GM12874 (cell line): ENCODE data around the gene IGF1R.

Experiments
- TF ChIP-seq, protein P1 (sequence below): IDR thresholded peaks from 2 replicates; pipeline ENCODE4 v1.5.1; 2011; ENCODE audit warnings: low read depth, mild to moderate bottlenecking, control low read depth, low read length, moderate library complexity; ENCODE audit not compliant: insufficient read depth

IGF1R gene

DNA sequence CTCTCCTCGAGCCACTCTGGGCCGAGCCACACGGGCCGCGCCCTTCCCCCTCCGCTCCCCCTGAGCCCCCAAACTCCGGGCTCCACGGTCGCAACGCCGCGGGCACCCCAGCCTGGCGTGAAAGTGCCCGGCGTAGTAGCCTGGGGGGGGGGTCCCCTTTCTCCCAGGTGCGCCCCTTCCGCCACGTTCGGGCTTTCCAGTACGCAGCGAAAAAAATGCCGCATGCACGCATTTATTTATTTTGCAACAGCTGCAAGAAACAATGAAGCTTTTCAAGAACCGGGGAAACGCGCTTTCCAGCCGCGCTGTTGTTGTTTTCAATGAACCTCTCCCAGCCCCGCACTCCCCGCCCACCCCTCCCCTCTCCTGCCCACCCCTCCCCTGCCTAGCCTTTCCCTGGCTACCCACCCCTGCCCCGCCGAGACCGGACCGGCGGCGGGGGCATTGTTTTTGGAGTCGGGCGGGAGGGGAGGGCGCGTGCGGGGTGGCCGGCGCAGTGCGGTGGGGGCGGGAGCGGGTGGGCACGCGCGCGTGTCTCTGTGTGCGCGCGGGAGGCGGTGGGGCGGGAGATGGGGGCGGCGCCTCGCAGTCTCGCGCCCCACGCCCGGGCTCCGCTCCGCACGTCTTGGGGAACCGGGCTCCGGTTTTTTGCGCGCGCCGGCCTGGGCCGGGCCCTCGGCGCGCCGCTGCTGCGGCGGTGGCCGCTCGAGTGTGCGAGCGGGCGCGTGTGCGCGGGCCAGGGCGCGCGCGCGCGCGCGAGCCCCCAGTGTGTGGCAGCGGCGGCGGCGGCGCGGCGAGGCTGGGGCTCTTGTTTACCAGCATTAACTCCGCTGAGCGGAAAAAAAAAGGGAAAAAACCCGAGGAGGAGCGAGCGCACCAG lies at the start of gene IGF1R:
IGF1R (plus strand) TSS at position 766 of the 880 bp plus-strand sequence. CDS start 1,043 bp downstream, outside the sequence.
- TF ChIP-seq, protein P1, sequence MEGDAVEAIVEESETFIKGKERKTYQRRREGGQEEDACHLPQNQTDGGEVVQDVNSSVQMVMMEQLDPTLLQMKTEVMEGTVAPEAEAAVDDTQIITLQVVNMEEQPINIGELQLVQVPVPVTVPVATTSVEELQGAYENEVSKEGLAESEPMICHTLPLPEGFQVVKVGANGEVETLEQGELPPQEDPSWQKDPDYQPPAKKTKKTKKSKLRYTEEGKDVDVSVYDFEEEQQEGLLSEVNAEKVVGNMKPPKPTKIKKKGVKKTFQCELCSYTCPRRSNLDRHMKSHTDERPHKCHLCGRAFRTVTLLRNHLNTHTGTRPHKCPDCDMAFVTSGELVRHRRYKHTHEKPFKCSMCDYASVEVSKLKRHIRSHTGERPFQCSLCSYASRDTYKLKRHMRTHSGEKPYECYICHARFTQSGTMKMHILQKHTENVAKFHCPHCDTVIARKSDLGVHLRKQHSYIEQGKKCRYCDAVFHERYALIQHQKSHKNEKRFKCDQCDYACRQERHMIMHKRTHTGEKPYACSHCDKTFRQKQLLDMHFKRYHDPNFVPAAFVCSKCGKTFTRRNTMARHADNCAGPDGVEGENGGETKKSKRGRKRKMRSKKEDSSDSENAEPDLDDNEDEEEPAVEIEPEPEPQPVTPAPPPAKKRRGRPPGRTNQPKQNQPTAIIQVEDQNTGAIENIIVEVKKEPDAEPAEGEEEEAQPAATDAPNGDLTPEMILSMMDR = no peak

DNA sequence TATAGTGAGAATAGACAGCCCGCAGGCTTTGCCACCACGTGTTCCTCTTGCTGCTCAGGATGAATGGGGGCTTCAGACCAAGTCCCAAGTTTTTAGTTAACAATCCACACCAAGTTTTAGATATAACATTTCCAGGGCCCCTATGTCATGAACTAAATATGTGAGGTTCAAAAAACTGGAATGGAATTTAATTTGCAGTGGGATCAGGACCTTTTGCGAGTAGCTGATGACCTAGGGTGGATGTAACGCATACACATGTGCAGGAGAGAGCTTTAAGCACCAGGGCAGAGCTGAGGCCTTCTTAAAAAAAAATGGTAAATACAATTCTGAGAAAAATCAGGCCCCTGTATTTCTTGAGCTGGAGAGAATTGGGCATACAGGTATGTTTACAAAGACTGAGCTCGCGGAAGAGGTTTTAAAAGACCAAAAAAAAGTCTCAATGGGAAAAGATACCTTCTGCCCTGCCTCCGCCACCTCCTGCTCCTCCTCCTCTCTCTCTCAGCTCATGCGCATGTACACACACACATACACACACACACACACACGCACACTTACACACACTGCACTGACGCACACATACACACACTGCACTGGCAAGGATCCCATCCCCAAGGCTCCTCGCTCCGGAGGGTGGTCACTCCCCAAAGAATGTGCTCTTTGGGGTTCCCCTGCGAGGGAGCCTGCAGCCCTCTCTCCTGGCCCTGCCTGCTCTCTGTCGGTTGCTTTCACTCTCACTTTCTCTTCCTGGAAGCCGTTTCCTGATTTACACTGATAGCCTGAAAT lies 48.2 kb upstream of the IGF1R start:
- TF ChIP-seq, protein P1 = no peak

DNA sequence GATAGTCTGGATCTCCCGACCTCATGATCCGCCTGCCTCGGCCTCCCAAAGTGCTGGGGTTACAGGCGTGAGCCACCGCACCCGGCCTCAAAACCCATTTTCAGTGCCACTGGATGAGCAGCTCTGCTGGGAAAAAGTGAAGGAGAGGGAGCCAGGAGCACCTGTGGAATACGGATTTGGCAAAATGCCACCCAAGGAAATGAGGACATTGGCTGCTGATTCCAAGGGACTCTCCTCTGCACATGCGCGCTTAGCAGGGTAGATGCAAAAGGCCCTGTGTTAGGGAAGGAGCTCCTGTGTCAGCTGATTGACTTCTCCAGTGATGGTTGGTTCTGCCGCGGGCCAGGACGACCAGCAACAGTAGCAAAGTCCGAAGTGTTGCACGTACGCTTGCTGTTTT lies 43.4 kb upstream of the IGF1R start:
- TF ChIP-seq, protein P1 = no peak

DNA sequence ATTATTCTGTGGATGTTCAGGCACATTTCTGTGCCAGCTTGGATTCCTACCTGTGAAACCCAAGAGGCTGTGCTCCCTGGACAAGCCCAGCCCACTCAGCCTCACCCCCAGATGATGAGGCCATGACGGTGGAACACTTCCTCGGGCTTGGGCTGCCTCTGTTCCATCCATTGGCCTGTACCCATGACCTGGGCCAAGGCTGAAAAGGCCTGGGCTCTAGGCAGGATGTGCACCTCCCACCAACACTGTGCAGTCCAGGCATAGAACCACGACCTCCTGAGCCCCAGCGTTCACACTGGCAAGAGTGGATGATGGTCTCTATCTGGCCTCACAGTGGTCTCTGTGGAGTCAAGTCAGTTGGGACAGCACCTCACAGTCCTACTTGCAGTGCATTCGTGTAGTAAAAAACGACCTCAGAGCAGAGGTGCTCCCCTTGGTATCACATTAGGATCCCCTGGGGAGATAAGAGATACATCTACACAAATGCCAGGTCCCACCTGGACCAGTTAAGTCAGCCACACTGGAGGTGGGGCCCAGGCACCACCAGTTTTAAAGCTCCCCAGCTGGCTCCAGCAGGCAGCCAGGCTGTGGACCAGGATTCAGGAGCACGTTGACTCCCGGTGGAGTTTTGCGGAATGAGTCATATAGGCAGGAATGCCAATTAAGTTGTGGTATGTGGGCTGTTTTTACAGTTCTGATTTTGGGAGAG lies 39.0 kb upstream of the IGF1R start:
- TF ChIP-seq, protein P1 = no peak

DNA sequence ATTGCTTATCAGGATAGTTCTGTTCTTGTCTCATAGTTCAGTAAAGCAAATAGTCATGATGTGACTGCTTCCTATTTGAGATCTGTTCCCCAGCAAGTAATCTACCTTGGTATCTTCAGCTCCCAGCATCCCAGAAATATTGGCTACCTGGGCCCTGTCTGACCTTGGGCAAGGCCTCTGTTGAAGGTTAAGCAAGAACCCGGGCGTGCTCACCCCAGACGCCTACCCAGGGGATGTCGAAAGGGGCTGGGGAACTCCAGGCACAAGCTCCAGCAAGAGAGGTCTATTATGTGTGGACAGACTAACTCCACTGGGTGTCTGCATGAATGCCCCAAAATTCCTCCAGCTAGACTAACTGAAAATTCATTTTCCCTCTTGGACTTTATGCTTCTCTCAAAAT lies 37.3 kb upstream of the IGF1R start:
- TF ChIP-seq, protein P1 = no peak

DNA sequence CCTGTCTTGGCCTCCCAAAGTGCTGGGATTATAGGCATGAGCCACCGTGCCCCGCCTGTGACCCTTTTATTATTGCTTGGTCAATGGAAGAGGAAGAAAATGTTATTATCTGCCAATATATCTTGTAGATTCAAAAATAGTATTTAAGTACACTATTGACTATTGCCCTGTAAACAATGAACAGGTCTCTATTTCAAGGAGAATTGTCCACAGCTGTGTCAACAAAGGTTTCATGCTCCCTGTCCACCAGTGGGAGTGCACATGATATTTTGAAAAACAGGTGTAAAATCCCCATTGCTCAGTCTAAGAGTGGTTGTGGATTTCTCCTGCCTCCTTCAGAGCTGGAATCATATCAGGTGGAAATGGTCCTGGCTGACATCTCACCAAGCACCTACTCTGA lies 36.5 kb upstream of the IGF1R start:
- TF ChIP-seq, protein P1 = no peak
